ENCODE measurements around the gene TUBGCP3.
"Not testable (repeated sequence)": the region's sequence is repeated elsewhere in the genome, so short reads cannot be mapped to it uniquely, and the experiment has no call there.

The TUBGCP3 gene

GRCh38 chr13:112576768-112577167, 11.2 kb downstream of the TUBGCP3 start:
- DNase-seq (ENCODE audit: low read depth) = no peak

- DNase-seq (ENCODE audit: low read depth) = no peak
These were observed 11.8 kb downstream of the TUBGCP3 start for GRCh38 chr13:112576191-112576590.

GRCh38 chr13:112575675-112576074, 12.3 kb downstream of the TUBGCP3 start:
- no peak for DNase-seq (ENCODE audit: low read depth)

DNA sequence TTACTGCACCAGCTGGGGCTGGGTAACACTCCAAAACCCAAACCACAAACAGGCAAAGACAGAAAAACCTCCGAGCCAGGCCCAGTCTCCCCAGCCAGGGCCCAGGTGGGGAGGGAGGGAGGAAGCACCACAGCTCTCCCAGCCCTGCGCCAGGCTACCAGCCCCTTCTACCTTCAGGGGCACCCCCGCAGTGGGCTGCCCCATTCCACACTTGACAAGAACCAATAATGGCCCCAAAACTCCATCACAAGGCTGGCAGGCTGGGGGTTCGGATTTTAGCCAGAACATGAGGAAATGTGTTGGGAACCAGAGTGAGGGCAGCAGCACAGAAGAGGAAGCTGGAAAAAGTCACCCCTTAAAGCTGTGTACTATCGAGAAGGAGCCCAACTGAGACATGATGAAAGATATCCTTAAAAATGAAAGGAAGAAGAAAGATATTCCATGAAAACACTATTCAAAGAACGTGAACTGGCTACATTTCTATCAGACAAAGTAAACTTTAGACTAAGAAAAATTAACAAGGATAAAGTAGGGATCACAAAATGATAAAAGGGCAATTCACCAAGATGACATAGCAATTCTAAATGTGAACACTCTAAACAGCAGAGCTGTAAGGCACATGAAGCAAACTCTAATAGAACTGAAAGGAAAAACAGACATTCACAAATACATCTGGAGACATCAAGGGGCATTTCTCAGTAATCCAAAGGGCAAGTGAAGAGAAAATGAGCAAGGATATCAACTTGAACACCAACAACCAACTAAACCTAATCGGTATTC, 12.9 kb downstream of the TUBGCP3 start:
- DNase-seq (ENCODE audit: low read depth) = no peak

- DNase-seq (ENCODE audit: low read depth) = no peak
These were observed 13.5 kb downstream of the TUBGCP3 start for GRCh38 chr13:112574416-112574815.

DNA sequence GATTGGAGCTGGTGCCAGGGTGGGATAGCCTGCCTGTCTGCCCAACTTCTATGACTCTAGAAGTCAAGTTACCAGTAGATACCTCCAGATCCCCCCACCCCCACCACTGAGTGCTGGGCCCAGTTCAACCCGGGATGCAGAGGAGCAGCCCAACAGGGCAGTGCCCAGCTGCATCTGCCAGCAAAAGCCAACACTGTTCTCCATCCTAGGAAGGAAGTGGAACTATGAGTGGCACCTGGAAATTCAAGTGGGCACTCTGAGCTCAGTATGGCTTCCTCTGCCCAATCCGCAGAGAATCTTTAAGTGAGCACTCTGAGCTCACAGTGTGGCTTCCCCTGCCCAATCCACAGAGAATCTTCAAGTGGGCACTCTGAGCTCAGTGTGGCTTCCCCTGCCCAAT, 14.2 kb downstream of the TUBGCP3 start:
- no peak for DNase-seq (ENCODE audit: low read depth)

GRCh38 chr13:112572366-112572765, 15.6 kb downstream of the TUBGCP3 start:
- no peak for DNase-seq (ENCODE audit: low read depth)

DNA sequence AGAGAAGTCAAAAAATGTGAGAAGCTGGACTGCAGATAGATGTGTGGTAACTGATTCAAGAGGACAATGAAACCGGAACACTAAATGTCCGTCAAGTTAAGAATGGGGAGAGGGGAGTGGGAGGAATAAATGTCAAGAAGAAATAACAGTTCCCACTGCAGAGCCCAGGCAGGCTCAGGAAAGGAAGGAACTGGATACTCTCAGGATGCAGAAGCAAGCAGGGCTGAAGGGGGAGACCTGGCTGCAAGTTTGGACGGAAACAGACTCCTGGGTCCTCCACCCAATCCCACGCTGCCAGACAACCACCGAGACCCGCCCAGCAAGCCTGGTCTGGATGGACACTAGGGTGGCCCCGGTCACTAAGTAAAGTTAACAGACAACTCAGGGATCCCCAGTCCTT, 18.1 kb downstream of the TUBGCP3 start:
- DNase-seq (ENCODE audit: low read depth) = no peak

- no peak for DNase-seq (ENCODE audit: low read depth)
These were observed 20.6 kb downstream of the TUBGCP3 start for GRCh38 chr13:112567161-112567862.

DNA sequence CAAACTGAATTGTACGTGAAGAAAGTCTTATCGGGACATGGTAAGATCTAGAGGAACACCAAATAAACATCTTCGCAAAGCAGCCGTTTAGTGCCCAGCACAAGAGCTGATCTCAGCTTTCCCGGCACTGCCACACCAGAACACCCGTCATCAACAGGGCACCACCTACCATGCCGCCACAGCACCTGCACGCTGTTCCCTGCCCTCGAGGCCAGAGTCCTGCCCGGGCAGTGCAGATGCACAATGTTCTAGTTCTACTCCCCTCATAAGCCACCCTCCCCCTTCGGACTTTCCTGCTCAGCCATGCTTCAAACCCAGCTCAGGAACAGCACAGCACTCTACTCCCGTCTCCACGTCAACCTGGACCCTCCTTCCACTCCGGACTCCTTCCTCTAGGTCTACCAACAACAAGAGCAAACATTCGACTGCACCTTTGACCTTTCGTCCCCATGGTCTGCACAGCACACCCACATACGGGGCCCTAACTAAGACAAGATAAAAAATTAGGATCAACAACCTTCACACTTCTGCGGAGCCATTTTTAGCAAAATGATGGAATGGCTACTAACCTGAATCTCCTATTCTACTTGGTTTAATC, 25.1 kb downstream of the TUBGCP3 start:
- no peak for DNase-seq (ENCODE audit: low read depth)

DNA sequence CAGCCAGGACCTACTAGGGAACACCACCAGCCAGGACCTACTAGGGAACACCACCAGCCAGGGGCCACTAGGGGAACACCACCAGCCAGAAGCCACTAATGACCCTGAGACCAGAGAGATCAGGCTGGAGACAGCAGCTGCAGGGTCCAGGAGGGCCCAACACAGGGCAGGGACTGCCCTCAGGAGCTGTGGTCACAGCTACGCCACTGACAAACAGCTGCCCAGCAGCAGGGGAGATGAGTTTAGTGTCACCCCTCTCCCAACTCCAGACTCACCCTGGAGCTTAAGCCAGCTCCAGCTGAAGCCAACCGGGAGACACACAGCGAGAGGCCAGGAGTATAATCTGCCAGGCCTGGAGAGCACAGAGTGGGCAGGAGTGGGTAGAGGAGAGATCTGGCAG, 25.7 kb downstream of the TUBGCP3 start:
- no peak for DNase-seq (ENCODE audit: low read depth)

DNA sequence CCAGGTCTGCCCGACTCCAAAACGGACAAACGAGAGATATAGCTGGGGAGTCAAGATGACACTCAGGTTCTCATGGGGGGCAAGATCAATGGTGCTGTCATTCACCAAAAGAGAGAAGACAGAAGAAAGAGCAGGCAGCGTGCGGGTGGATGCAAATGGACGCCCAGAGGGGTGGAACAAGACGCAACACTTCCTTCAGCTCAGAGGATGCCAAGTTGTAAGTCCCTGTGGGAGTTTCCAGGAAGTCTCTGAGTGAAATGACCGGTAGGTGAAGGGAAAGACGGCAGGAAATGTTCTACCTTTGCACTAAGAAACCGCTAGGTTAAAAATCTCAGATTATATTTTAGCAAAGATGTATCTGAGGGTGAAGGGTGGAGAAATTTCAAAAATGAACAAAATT, 26.5 kb downstream of the TUBGCP3 start:
- no peak for DNase-seq (ENCODE audit: low read depth)

DNA sequence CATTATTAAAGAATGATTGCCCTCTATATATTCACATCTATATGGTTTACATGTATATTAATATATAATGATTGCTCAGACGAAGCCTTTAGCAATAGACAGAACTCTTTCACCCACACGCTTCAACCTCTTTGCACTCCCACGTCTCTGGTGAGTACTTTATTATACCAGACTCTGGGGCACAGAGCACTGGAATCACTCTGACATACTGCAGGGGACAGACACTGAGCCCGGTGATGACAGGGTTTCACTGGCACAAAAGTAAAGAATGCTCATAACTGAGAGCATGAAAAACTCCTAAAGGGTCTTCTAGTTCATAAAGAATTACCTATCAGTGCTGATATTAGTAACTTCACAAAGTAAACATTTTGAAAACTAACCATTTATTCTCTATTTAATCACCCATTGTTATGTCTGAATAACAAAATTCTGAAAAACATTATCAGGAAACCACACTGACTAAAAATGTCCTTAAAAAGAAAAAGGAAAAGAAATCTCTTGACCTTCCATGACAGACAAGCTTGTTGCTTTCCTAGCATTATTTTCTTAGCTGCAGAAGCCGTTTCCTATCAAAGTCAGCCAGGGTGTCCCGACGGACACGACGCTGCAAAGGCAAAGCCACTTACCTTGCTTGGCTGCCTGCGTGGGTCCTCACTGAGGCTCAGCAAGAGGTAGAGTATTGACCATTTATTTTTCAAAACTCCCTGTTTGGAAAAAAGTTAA, 29.1 kb downstream of the TUBGCP3 start:
- no peak for DNase-seq (ENCODE audit: low read depth)

- DNase-seq (ENCODE audit: low read depth) = no peak
These were observed 31.4 kb downstream of the TUBGCP3 start for GRCh38 chr13:112556600-112556999.

DNA sequence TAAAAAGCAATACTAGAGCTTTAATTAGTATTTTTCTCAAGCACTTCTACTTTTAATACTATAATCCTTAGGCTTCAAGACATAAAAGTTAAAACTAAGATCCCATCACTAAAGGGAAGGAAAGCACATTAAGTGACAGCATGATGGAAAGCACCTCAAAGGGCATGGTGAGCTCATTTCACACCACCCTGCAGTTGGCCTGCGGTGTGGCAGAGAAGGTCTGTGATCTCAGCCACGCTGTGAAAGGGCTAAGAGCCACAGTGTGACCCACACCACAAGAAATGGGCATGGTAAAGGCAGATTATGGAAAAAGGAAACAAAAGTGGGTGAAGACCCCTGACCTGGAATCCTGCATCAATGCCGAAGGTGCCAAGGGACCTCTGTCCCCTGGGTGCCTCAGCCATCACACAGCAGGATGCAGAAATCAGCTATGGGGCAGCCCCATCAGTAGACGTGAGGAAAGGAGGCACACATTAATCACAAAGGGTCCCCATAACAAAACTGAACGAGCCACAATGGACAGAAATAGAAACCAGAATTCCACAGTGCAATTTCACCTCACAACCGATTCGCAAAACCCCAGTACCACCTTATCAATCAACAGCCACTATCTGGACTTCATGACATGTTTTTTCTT, 33.6 kb downstream of the TUBGCP3 start:
- no peak for DNase-seq (ENCODE audit: low read depth)

DNA sequence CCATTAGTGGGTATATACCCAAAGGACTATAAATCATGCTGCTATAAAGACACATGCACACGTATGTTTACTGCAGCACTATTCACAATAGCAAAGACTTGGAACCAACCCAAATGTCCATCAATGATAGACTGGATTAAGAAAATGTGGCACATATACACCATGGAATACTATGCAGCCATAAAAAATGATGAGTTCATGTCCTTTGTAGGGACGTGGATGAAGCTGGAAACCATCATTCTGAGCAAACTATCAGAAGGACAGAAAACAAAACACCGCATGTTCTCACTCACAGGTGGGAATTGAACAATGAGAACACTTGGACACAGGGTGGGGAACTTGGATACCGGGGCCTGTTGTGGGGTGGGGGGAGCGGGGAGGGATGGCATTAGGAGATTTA, 39.0 kb downstream of the TUBGCP3 start:
- not testable (repeated sequence) for DNase-seq (ENCODE audit: low read depth)

DNA sequence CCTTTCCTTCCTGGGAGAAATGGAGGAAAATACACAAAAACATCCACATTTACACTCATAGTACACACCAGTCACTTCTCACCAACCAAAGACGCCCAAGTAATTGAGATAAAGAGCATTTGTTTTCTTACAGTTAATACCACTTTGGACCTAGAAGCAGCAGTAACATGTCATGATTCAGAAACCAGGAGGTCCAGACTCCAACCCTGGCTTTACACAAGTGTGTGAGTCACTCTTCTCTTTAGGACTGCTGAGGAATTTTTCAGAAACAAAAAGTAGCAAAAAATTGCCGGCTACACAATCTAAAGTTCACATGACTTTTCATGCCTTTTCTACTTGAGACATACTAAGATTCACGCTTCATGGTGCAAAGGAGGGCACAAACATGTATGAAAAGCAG, 42.1 kb downstream of the TUBGCP3 start:
- no peak for DNase-seq (ENCODE audit: low read depth)

DNA sequence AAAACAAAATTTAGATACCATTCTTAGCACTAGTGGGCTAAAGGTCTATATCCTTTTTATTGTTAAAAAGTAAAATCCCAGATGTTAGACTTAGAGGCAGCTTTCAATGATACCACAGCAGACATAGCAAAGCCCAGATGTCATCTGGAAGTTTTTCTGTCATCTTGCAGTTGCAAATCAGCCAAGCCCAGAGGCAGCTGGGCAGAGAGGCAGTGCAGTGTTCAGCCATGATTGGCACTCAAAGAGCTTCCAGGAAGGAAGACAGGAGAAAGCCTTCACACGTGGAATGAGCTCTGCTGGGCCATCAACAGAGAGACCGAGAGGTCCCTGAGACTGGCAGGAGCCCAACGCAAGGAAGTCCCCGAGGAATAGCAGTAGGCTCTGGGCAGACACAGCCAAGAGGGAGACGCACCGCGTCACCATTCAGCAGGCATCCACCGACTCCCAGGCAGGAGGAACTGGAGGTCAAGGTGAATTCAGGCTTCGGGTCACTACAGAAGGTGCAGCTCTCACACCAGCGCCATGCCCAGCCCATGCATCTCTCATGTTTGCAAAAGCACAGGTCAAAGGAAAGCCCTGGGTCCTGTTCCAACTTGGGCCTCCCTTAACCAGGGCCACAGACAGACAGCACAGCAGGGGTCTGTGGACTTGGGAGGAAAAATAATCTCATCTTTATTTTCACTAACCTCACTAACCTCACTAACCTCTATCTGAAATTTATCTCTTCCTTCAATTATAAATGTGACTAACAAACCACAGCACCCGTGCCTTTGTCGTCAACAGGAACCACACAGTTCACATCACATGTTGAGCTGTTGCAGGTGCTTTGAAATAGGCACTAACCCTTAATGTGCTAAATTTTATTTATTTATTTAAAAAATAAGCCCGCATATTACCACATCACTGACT, 54.9 kb downstream of the TUBGCP3 start:
- no peak for DNase-seq (ENCODE audit: low read depth)

DNA sequence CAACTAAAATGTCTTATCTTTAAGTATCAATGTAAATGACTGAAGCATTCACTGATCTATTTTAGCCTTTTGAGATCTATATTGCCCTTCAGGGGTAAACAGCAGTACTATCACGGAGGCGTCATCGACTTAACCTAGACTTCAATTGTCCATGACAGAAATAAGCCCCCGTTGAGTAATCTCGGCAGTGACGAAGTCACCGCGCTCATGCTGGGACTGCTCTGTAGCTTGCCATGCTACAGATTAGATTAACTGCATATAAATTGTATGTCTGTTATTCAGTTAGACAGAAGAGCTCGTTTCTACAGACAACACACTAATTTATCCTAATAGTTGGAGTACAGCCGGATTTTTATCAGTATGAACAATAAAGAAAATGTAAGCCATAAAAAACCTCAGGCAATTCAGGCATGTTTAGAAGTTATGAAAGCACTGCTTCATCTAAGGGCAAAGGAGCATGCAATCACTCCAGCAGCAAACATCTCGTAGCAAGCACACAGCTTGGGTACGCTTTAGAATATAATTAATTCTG, 56.6 kb downstream of the TUBGCP3 start:
- DNase-seq (ENCODE audit: low read depth) = no peak

GRCh38 chr13:112530861-112531260, 57.1 kb downstream of the TUBGCP3 start:
- no peak for DNase-seq (ENCODE audit: low read depth)

DNA sequence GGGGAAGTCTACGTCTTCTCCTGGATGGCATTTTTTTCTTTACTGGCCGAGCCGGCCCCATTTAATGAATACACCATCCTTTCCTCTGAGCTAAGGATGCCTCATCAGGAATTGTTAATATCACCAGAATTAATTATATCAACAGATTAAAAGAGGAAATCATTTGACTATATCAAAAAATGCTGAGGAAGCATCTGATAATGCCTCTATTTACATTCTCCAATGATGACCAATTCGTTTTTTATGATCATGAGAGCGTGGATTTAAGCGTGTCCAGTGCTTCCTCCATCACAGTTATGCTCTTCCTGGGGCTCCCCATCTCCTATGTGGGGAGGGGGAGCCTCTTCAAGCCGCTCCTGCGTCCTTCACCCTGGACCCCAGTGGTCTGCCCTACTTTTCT, 58.7 kb downstream of the TUBGCP3 start:
- no peak for DNase-seq (ENCODE audit: low read depth)
